Stimulated activated CD8-positive, alpha-beta memory T cell treated with anti-CD3 and anti-CD28 coated beads, Interleukin-4, amount 100 ng/mL, for 24 hours (primary cell): ENCODE measurements around the gene MSLN.
A peak's percentile ranks its signal among the peaks of the same experiment; 100 is the strongest.

Source experiments
- DNase-seq: peaks from one replicate; pipeline ENCODE4 v3.0.0-alpha.2; 2020; ENCODE audit warnings: low read depth

Gene MSLN

GRCh38 chr16:776824-777223 is 16.3 kb downstream of the MSLN start:
- DNase-seq, result no peak

DNA sequence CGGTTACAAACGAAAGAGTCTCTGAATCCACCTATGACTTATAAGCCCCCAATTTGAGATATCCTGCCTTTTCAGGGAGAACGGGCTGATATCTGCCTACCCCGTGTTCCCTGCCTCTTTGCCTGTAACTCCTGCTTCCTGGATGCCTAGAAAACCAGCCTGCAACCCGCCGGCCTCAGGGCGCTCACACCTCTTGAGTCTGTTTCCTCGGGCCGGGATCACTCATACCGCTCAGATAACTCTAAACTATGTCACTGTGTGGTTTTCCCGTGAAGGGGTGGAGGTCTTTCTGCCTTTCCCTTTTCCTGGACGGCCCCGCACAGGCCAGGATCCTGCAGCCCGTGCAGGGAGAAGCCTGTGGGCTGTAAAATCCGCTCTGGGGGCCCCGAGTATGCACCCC is 17.3 kb downstream of the MSLN start:
- DNase-seq, result no peak

DNA sequence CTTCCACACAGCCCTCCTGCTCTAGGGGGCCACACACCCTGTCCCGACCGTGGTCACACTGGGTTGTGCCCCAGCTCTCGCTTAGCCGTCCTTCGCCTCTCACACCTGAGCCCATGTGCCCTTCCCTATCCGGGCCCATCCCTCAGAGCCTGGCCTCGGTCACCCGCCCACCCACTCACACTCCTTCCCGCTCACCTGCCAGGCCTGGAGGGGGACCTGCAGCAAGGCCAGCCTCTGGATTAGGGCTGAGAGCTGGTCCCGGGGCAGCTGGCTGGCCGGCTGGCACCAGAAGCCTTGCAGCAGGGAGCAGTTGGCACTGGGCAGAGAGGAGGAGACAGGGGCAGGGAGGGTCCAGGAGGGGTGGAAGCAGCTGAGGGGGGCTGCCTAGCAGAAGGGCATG is 17.9 kb downstream of the MSLN start:
- no peak for DNase-seq

- no peak for DNase-seq
Observed at GRCh38 chr16:778909-779527, 18.5 kb downstream of the MSLN start.

- no peak for DNase-seq
Observed at GRCh38 chr16:779561-779960, 19.0 kb downstream of the MSLN start.

- no peak for DNase-seq
Observed at GRCh38 chr16:780296-780695, 19.8 kb downstream of the MSLN start.

GRCh38 chr16:781346-782010 is 20.9 kb downstream of the MSLN start:
- no peak for DNase-seq

DNA sequence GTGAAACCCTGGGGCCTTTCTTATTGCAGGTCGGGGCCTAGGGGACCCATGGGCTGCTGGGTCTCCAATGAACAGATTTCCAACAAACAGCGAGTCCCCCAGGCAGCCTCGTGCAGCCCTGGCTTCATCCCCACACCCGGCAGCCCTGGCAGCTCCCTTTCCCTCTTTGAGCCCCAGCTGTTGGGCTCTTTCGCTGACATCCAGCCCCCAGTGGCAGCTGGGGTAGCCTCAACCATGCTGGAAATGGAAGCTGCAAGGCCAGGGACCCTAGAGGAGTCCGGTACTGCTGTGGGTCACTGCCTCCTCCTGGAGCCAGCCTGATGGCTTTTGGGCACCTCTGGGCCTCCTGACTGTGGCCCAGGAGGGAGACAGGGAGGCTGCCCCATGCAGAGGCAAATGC is 21.7 kb downstream of the MSLN start:
- no peak for DNase-seq

DNA sequence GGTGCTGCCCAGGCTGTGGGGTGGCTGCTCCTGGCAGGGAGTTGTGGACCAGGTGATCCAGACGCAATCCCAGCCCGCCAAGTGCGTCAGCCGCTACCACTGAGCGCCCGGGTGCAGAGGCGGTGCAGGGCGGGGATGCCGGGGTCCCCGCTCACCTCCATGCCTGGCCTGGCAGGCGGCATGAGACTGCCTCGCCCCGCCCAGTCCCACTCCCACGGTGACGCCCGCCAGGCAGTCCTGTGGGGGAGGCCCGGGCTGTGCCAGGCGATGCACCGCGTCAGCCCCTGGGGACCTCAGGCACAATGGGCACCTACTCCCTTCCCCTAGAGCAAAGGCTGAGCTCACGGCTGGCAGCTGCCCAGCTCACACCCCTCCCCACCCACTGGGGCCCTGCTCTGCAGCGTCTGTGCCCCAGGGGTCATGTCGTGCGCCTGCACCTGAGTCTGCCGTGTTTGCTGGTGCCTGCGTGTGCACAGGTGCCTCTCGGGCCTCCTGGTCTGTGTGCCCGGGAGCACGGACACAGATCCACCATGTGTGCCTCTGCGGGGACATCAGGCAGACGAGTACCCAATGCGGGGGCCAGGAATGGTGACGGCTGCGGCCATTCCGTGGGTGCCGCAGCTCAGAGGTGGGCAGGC is 22.4 kb downstream of the MSLN start:
- DNase-seq, result no peak

GRCh38 chr16:783404-784161 is 23.0 kb downstream of the MSLN start:
- no peak for DNase-seq

- no peak for DNase-seq
Observed at GRCh38 chr16:784431-784830, 23.9 kb downstream of the MSLN start.

- DNase-seq, result peak; percentile 63
Observed at GRCh38 chr16:785563-786535, 25.3 kb downstream of the MSLN start.

DNA sequence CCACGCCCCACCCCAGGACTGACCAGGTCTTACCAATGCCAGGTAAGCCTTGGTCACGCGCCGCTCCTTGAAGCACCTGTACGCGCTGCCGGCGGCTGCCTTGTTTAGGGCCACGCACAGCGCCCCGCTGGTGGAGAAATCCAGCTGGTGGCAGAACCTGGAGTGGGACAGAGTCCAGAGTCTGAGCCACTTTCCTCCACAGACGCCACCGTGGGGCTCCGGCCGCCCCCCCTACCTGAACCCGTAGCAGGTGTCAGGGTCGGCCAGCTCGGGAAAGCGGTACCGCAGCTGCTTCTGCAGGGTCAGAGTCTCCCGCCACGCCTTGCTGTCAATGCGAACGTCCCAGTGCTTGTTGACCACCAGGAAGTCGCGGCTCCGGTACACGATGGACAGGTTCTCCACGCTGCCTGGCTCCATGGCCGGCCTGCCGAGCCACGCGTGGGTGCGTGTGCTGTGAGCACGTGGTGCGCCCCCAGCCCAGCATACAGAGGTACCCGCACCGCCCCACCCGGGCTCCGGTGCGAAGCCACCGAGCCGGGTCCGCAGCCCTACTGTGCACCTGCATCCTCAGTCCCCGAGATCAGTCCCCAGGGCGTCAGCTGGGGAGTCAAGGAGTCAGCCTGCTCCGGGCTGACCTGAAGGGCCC is 26.9 kb downstream of the MSLN start:
- DNase-seq, result no peak

DNA sequence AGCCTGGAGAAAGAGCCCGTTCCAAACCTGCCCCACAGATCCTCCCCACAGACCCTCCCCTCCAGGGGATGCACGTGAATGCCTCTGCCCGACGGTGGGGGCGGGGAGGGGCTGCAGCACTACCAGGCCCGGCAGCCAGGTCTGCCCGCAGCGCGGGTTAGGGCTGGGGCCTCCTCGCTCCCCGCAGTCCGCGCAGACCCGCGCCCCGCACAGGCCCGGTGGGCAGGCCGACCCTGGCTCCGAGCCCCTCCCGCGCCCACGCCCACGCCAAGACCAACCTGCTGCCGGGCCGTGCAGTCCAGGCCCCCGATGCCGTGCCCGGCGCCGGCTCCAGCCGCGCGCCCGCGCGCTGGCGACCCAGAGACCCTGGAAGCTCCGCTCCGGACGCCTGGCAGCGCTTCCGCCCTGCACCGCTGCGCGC is 27.5 kb downstream of the MSLN start, which contains the start of gene RPUSD1:
RPUSD1 (minus strand) TSS at position 404 of the 421 bp plus-strand sequence. CDS start 644 bp downstream, outside the sequence.
- DNase-seq, result no peak

DNA sequence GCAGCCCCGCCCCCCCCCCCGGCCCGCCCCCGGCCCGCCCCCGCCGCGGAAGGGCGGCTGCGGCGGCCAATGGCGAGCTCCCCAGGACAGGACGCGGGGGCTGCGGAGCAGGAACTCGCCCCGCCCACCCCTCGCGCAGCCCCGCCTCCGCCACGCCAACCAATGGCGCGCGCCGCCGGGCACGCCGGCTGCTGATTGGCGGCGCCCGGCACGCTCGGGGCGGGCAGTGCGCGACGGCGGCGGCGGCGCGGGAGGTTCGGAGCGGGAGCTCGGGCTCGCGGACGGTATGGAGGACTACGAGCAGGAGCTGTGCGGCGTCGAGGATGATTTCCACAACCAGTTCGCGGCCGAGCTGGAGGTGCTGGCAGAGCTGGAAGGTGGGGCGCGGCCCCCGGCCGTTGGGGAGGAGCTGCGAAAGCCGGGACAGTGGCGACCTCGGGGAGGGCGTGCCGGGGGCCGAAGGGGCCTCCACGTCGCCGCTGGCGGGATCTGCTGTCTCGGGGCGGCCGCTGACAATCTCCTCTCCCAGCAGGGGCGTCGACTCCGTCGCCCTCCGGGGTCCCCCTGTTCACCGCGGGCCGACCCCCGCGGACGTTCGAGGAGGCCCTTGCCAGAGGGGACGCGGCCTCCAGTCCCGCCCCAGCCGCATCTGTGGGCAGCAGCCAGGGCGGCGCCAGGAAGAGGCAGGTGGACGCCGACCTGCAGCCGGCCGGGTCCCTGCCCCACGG is 28.0 kb downstream of the MSLN start, which contains the start of gene CHTF18:
CHTF18 (plus strand) TSS at position 222 of the 728 bp plus-strand sequence; CDS start at position 287, 65 bp downstream.
- DNase-seq, result peak; percentile 86

- no peak for DNase-seq
Observed at GRCh38 chr16:789191-789850, 28.8 kb downstream of the MSLN start.

DNA sequence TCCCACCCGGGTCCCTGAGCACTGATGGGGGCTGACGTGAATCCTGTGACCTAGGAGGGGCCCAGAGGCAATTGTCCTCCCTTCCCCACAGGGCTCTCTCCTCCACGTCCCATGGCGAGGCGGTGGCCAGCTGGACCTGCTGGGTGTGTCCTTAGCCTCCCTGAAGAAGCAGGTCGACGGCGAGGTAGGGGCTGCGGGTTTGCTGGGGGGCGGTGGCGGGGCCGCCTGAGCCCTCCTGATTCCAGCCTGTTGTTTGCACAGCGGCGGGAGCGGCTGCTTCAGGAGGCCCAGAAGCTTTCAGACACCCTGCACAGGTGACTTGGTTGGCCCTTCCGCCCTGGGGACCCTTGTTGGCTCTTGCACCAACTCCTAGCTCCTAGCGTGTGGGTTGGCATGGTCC is 29.6 kb downstream of the MSLN start:
- no peak for DNase-seq

- DNase-seq, result no peak
Observed at GRCh38 chr16:791131-791530, 30.6 kb downstream of the MSLN start.

DNA sequence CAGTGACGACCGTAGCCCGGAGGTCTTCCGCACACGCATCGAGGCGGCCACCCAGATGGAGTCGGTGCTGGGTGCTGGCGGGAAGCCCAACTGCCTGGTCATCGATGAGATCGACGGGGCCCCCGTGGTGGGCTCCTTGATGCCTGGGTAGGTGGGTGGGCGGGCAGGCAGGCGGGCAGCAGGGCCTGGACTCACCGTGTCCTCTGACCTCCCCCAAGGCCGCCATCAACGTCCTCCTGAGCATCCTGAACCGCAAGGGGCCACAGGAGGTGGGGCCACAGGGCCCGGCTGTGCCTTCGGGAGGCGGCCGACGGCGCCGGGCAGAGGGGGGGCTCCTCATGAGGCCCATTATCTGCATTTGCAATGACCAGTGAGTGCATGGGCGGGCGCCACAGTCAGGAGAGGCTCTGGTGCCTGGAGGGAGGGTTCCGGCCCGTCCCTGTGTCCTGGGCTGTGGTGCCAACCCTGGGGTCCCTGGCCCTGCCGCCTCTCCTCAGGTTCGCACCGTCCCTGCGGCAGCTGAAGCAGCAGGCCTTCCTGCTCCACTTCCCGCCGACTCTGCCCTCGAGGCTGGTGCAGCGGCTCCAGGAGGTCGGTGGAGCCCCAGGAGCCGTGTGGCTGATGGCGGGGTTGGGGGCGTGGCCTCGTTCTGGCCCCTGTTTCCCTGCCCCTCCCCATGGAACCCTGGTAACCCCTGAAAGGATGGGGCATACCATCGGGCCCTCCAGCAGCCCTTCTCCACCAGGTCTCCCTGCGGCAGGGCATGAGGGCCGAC is 31.9 kb downstream of the MSLN start:
- no peak for DNase-seq
